Transverse colon (tissue), 4 donors: ENCODE data around the gene AP4E1. TPM values are rescaled to one million over a fixed set of nuclear protein-coding genes. Genes with fewer than 3 reads are reported as not detected.

Experiments used
- DNase-seq: peaks from one replicate; pipeline ENCODE4 v3.0.0-alpha.2; 2019
- H3K27ac ChIP-seq, 4 donors: fragments of 200-600 bp; sonication (generic); 2 replicates each; pipeline ENCODE4 v1.5.1; 2016 to 2018; ENCODE audit warnings: inconsistent platforms in 4 of 4
- H3K27me3 ChIP-seq: fragments of 200-600 bp; sonication (generic); 2 replicates; pipeline ENCODE4 v1.5.1; 2017; ENCODE audit warnings: inconsistent platforms
- H3K36me3 ChIP-seq, 4 donors: fragments of 200-600 bp; sonication (generic); 2 replicates each; pipeline ENCODE4 v1.5.1; 2017 to 2019; ENCODE audit warnings: inconsistent platforms in 4 of 4
- H3K4me1 ChIP-seq, 4 donors: fragments of 200-600 bp; sonication (generic); 2 replicates each; pipeline ENCODE4 v1.5.1; 2017 to 2020; ENCODE audit warnings: inconsistent platforms in 4 of 4
- H3K4me3 ChIP-seq, 4 donors: fragments of 200-600 bp; sonication (generic); 1 replicate in 1 of 4; 2 replicates in 3 of 4; pipeline versions ENCODE4 v1.5.1 to v1.6.1; 2017 to 2019; ENCODE audit warnings: inconsistent platforms in 4 of 4
- H3K9me3 ChIP-seq, 2 donors: fragments of 200-600 bp; sonication (generic); 2 replicates each; pipeline ENCODE4 v1.5.1; 2017 to 2019; ENCODE audit warnings: inconsistent platforms in 2 of 2
- EP300 ChIP-seq: sonication (generic); formaldehyde crosslinking; IDR thresholded peaks from one replicate; pipeline ENCODE4 v1.6.1; 2017; ENCODE audit warnings: antibody characterized with exemption, low read depth
- POLR2A ChIP-seq: fragments of 450-650 bp; IDR thresholded peaks from one replicate; pipeline ENCODE4 v1.6.1; 2016; ENCODE audit warnings: antibody characterized with exemption, mild to moderate bottlenecking, moderate library complexity
- POLR2AphosphoS5 ChIP-seq, 3 donors: sonication (generic); formaldehyde crosslinking; IDR thresholded peaks; one replicate each; pipeline ENCODE4 v1.6.1; 2016; ENCODE audit warnings: antibody characterized with exemption in 3 of 3
- WGBS, 2 donors: methylation state at CpG; one replicate each; pipeline ENCODE4 v1.1.5; 2018; ENCODE audit warnings: low coverage in 1 of 2; 5-methylcytosine and 5-hydroxymethylcytosine counted together
- in situ Hi-C, 4 donors: fragments of 200-750 bp; cut with MboI; loops; one replicate each; pipeline versions ENCODE4 v1.15.0 to v1.15.1; 2017; ENCODE audit warnings: low sequenced_read_pairs in 3 of 4, low pct_ligation_motif_present in 1 of 4, low pct_unique_long_range_greater_than_20kb in 1 of 4
- intact Hi-C: fragments of 100-400 bp; cut with DNase I; formaldehyde crosslinking; loops from one replicate; pipeline ENCODE4 v1.15.1; 2023; ENCODE audit warnings: low total_unique reads
- total RNA-seq, 4 donors: library from RNA; depleted of rRNA; stranded (reverse); fragments of >200 nt; gene quantifications; one replicate each; pipeline ENCODE4 v1.1.0, GENCODE V29; 2016
- TF ChIP-seq, protein P1 (sequence below), 5 experiments: fragments of 200-600 bp in 3 of 5; fragments of 450-650 bp in 2 of 5; sonication (generic) in 3 of 5; IDR thresholded peaks; 1 replicate in 2 of 5; 2 replicates in 3 of 5; pipeline ENCODE4 v1.5.1; 2016 to 2017; ENCODE audit warnings: antibody characterized with exemption in 5 of 5, inconsistent platforms in 3 of 5, mild to moderate bottlenecking in 2 of 5, moderate library complexity in 1 of 5

AP4E1 gene
- total RNA-seq, 4 donors from 2014 or later: 6.0 to 22.4 (median 9.9) TPM

DNA sequence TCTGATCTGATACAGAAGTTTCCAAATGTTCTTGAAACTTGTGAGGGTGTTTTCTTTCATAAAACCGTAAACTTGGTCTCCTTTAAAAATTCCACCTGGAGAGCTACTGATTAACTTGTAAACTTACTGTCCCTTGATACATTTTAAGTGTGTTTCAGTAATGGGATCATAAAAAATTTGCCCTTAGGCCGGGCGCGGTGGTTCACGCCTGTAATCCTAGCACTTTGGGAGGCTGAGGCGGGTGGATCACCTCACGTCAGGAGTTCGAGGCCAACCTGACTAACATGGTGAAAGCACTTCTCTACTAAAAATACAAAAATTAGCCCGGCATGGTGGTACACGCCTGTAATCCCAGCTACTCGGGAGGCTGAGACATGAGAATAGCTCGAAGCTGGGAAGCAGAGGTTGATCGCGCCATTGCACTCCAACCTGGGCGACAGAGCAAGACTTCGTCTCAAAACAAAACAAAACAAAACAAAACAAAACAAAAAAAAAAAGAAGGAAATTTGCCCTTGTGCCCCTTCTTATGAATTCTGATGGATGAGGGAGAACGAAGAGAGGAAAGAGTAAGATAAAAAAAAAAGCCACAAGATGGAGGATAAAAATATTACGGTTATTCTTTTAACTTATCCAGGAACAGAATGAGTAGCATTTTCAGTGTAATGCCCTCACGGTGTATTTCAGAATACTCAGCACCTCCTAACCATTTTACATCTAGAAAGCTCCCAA, 32.1 kb upstream of the AP4E1 start:
- in situ Hi-C loops (loop anchor here in 1 of 4 donors (10.0 kb wide), 1 partner anchor 112 kb away; the partner anchor contains the start of gene SPPL2A), intact Hi-C loops (loop anchor here (10.0 kb wide), 2 partner anchors 112 to 192 kb away; partner anchors contain the start of genes SPPL2A and TRPM7)
- Histone ChIP-seq H3K4me1 (peaks cover 0 to 43% (median 11%) of the 10 kb centered on the region in 4 donors), H3K27ac (peak overlapping the region; percentile 48 to 68 (median 62)), H3K4me3 (peak overlapping the region in 2 of 4 donors; percentile 15 to 46), H3K36me3 (no peaks in the 10 kb centered on the region), H3K27me3 (no peaks in the 10 kb centered on the region), H3K9me3 (no peaks in the 10 kb centered on the region)
- TF ChIP-seq, protein P1, sequence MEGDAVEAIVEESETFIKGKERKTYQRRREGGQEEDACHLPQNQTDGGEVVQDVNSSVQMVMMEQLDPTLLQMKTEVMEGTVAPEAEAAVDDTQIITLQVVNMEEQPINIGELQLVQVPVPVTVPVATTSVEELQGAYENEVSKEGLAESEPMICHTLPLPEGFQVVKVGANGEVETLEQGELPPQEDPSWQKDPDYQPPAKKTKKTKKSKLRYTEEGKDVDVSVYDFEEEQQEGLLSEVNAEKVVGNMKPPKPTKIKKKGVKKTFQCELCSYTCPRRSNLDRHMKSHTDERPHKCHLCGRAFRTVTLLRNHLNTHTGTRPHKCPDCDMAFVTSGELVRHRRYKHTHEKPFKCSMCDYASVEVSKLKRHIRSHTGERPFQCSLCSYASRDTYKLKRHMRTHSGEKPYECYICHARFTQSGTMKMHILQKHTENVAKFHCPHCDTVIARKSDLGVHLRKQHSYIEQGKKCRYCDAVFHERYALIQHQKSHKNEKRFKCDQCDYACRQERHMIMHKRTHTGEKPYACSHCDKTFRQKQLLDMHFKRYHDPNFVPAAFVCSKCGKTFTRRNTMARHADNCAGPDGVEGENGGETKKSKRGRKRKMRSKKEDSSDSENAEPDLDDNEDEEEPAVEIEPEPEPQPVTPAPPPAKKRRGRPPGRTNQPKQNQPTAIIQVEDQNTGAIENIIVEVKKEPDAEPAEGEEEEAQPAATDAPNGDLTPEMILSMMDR (IDR thresholded peaks at IDR 0.05): no peak
- TF ChIP-seq POLR2A: no peak
- TF ChIP-seq EP300: no peak
- no peak for TF ChIP-seq POLR2AphosphoS5 (IDR thresholded peaks at IDR 0.05)
- WGBS, 2 donors: 31 to 57% methylated on average over 5 to 19 of the region's 19 CpGs
- DNase-seq: peak; percentile 62

DNA sequence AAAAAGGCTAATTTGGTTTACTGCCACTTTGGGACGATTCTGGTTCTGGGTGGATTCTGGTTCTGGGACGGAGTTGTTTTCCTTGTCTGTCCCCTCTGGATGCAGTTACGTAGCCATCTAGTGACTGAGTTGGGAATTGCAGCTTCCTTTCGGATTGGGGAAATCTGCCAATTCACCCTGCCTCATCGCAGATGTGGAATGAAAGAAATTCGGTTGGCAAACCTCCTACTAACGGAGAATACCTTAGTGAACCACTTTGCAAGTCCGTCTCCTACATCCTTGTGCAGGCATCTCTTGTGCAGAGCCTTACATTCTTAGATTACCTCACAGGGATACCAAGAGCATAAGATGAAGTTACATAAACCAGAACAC, 31.5 kb upstream of the AP4E1 start:
- 0 to 2% methylated on average over 1 to 8 of the region's 8 CpGs for WGBS, 2 donors
- H3K27ac ChIP-seq: peak overlapping the region; percentile 48 to 68 (median 62)
- peaks cover 0 to 43% (median 11%) of the 10 kb centered on the region in 4 donors for H3K4me1 ChIP-seq
- no peaks in the 10 kb centered on the region for H3K36me3 ChIP-seq
- no peaks in the 10 kb centered on the region for H3K9me3 ChIP-seq
- intact Hi-C loops: loop anchor here (10.0 kb wide), 2 partner anchors 112 to 192 kb away; partner anchors contain the start of genes SPPL2A and TRPM7
- in situ Hi-C loops: loop anchor here in 1 of 4 donors (10.0 kb wide), 1 partner anchor 112 kb away; the partner anchor contains the start of gene SPPL2A
- peak; percentile 81 for DNase-seq
- H3K4me3 ChIP-seq: peak overlapping the region in 2 of 4 donors; percentile 15 to 46
- no peaks in the 10 kb centered on the region for H3K27me3 ChIP-seq
- TF ChIP-seq, protein P1 (IDR thresholded peaks at IDR 0.05): peak; percentile 95 to 99 (median 97)
- peak in 1 of 3 donors; percentile 23 for TF ChIP-seq POLR2AphosphoS5 (IDR thresholded peaks at IDR 0.05)
- TF ChIP-seq POLR2A: no peak

DNA sequence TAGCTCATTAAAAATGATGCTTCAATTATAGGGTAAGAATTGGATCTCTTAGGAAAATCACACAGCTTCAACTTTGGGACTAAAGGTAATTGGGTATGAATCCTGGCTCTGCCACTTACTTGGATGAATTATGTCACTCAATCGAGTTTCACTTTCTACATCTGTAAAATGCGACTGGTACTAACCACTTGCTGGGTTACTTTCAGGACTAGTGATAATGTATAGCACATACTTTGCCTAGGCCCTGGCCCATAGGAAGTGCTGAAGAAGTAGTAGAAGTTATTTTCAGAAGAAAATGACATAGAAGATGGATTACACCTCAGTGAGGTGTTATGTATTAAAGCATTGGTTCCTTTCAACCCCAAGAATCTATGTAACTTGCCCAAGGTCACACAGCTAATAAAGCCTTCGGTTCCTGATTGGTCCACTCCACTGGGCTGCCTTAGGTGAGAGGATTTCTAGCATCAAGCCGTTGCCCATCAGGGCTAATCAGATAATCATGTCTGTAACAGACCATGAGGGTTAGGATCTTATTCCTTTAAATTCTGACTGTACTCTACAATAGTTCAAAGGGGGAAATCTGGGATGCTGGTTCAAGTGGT, 29.4 kb upstream of the AP4E1 start:
- in situ Hi-C loops: loop anchor here in 1 of 4 donors (10.0 kb wide), 1 partner anchor 114 kb away; the partner anchor contains the start of gene SPPL2A
- TF ChIP-seq EP300: no peak
- TF ChIP-seq POLR2AphosphoS5 (IDR thresholded peaks at IDR 0.05): no peak
- no peak for TF ChIP-seq POLR2A
- TF ChIP-seq, protein P1 (IDR thresholded peaks at IDR 0.05): no peak
- no peaks in the 10 kb centered on the region for H3K9me3 ChIP-seq
- DNase-seq: no peak
- no peaks in the 10 kb centered on the region for H3K27me3 ChIP-seq
- no peaks in the 10 kb centered on the region for H3K36me3 ChIP-seq
- no peak overlapping the region for H3K27ac ChIP-seq
- H3K4me1 ChIP-seq: peaks cover 0 to 33% (median 8%) of the 10 kb centered on the region in 4 donors
- 40 to 46% methylated on average over 1 to 4 of the region's 4 CpGs for WGBS, 2 donors
- intact Hi-C loops: loop anchor here (10.0 kb wide), 2 partner anchors 114 to 194 kb away; partner anchors contain the start of genes SPPL2A and TRPM7
- H3K4me3 ChIP-seq: no peak overlapping the region

DNA sequence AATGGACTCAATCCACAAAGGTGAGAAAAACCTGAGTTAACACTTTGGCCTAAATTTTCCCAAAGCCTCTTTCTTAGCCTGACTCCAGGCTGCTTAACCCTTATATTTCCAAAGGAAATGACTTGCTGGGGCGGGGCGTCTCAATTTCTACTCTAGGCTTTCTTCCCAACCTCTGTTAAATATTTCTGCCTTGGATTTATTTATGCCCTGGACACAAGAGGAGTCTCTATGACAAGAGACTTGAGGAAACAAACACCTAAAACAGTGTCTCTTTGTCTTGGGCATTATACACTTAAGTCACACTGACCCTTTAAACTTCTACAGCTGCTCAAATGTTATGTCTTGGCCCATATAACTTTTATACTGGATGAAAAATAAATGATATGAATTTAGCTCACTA, 28.3 kb upstream of the AP4E1 start:
- intact Hi-C loops (no loop called here), in situ Hi-C loops (loop anchor here (10.0 kb wide), 2 partner anchors 195 to 215 kb away; partner anchors contain the start of gene TRPM7 (in 3 of the 4))

More for the DNA sequence above, 28.3 kb upstream of the AP4E1 start:
- peaks cover 0 to 32% (median 9%) of the 10 kb centered on the region in 4 donors for H3K4me1 ChIP-seq
- 81 to 100% methylated on average over 2 of the region's 2 CpGs for WGBS, 2 donors
- no peaks in the 10 kb centered on the region for H3K27me3 ChIP-seq
- TF ChIP-seq POLR2AphosphoS5 (IDR thresholded peaks at IDR 0.05) (no peak), EP300 (no peak), POLR2A (no peak)
- TF ChIP-seq, protein P1 (IDR thresholded peaks at IDR 0.05): no peak
- peak overlapping the region in 1 of 4 donors; percentile 46 for H3K27ac ChIP-seq
- no peak for DNase-seq
- no peak overlapping the region for H3K4me3 ChIP-seq
- no peaks in the 10 kb centered on the region for H3K36me3 ChIP-seq
- H3K9me3 ChIP-seq: no peaks in the 10 kb centered on the region
